Measurements from ENCODE around the gene PLPP2. TPM values are rescaled to one million over a fixed set of nuclear protein-coding genes. Genes with fewer than 3 reads are reported as not detected.

The PLPP2 gene
- total RNA-seq (2012; rRNA removed) (2.3 and 2.8 TPM in 2 replicates), polyA plus RNA-seq (2012; rRNA removed) (4.0 and 4.2 TPM in 2 replicates), Bru-seq, nascent RNA (percentile 30 among the genes with signal in this experiment), BruChase-seq, experiment 1, labeled RNA remaining after a 6-hour chase (percentile 33 among the genes with signal in this experiment), BruChase-seq, experiment 2, labeled RNA remaining after a 2-hour chase (percentile 31 among the genes with signal in this experiment)
- polyA plus RNA-seq (2012; cell fraction: cytosol; rRNA removed): 7.1 and 9.3 TPM in 2 replicates
- 6.3 and 9.7 TPM in 2 replicates for polyA plus RNA-seq (2012; cell fraction: nucleus; rRNA removed; ENCODE audit: low replicate concordance)
- long read RNA-seq, full-length matches to known transcripts: 2 of 2 reads
- long read RNA-seq, partial matches to known transcripts: 0 of 2 reads
- long read RNA-seq, other reads (novel, unspliced or antisense): 0 of 2 reads

GRCh38 chr19:291006-291521 lies at the start of gene PLPP2:
Gene PLPP2 (minus strand): TSS chr19:291403. CDS start chr19:291336, 67 bp downstream.
- DNase-seq (no peak), ATAC-seq (ENCODE audit: low read depth) (no peak; the same call in 1 of the 2 replicates)
- Histone ChIP-seq H2BK5ac (ENCODE audit: low read depth, low read length, poor library complexity, severe bottlenecking) (no peak within 1 kb of the TSS), H3K23ac (ENCODE audit: low read depth, low read length) (no peak within 1 kb of the TSS; the same call in 1 of the 2 replicates), H2AFZ (replicated peaks; ENCODE audit: low read length, poor library complexity) (peak within 1 kb of the TSS; percentile 88), H3K4me3 (ENCODE audit: insufficient read depth, low read depth, low read length) (peak within 1 kb of the TSS; percentile 59), H3K27ac (ENCODE audit: insufficient read depth, low read length) (no peak within 1 kb of the TSS), H4K91ac (ENCODE audit: insufficient read depth, low read depth, low read length) (no peak within 1 kb of the TSS), H4K5ac (ENCODE audit: low read depth, low read length) (no peak within 1 kb of the TSS), H3K9me1 (ENCODE audit: insufficient read depth, low read length) (no peaks in the 10 kb centered on the region), H3K56ac (ENCODE audit: extremely low read depth, insufficient read depth, low read length) (no peak within 1 kb of the TSS), H3K9ac (ENCODE audit: low read depth, low read length) (no peak within 1 kb of the TSS), H3K14ac (replicated peaks; ENCODE audit: low read depth, low read length) (no peak within 1 kb of the TSS), H2BK20ac (ENCODE audit: low read depth, low read length) (no peak within 1 kb of the TSS), H3K4me1 (ENCODE audit: control insufficient read depth, insufficient read depth, low read length) (peaks cover 6% of the 10 kb centered on the region; the same call in 1 of the 2 replicates), H3K9me3 (ENCODE audit: control insufficient read depth, insufficient read depth, low read length) (no peaks in the 10 kb centered on the region), H4K20me1 (ENCODE audit: insufficient read depth, low read length) (peaks cover 4% of the 10 kb centered on the region; the same call in 1 of the 2 replicates), H3K36me3 (ENCODE audit: control insufficient read depth, insufficient read depth, low read length) (no peaks in the 10 kb centered on the region), H3K18ac (ENCODE audit: low read depth, low read length) (no peak within 1 kb of the TSS), H2BK15ac (ENCODE audit: low read depth, low read length) (no peak within 1 kb of the TSS), H2AK5ac (ENCODE audit: low read depth, low read length) (no peak within 1 kb of the TSS), H4K8ac (ENCODE audit: low read depth in 2 of 2, low read length in 2 of 2) (no peak within 1 kb of the TSS), H3K4me2 (ENCODE audit: low read depth, low read length) (peak within 1 kb of the TSS; percentile 69), H2AK9ac (replicated peaks; ENCODE audit: low read depth, low read length, poor library complexity) (peak within 1 kb of the TSS; percentile 68), H3K27me3 (ENCODE audit: control insufficient read depth, insufficient read depth, low read length) (peaks cover 53% of the 10 kb centered on the region), H3K79me1 (ENCODE audit: low read depth in 1 of 2, low read length in 2 of 2) (no peaks in the 10 kb centered on the region), H2BK120ac (ENCODE audit: low read depth, low read length) (no peak within 1 kb of the TSS), H3K4ac (ENCODE audit: low read depth, low read length) (no peak within 1 kb of the TSS)
- in situ Hi-C loops (cut with MboI; ENCODE audit: low sequenced_read_pairs) (no loop called here), dilution Hi-C loops (cut with HindIII; ENCODE audit: low sequenced_read_pairs, unreplicated experiment) (no loop called here), intact Hi-C loops (cut with micrococcal nuclease) (no loop called here)
- BruUV-seq (replicated peaks): no TSS peak
- ChIA-PET POLR2A (ENCODE audit: unreplicated experiment) (no interaction called here), CTCF (no interaction called here)
- TF ChIP-seq RFX5 (IDR thresholded peaks at IDR 0.05; ENCODE audit: low read depth, low read length) (no peak), MAZ (IDR thresholded peaks at IDR 0.05; ENCODE audit: borderline replicate concordance, low read depth, low read length) (no peak), MAFK (IDR thresholded peaks at IDR 0.05; ENCODE audit: low read depth, low read length) (no peak), FOS (IDR thresholded peaks at IDR 0.05; ENCODE audit: low read depth, low read length) (no peak), CHD1 (IDR thresholded peaks at IDR 0.05; ENCODE audit: low read depth, low read length) (no peak), CEBPB (IDR thresholded peaks at IDR 0.05; ENCODE audit: low read depth, low read length) (no peak), BHLHE40 (IDR thresholded peaks at IDR 0.05; ENCODE audit: low read depth, low read length) (no peak)
- TF ChIP-seq, protein P1, sequence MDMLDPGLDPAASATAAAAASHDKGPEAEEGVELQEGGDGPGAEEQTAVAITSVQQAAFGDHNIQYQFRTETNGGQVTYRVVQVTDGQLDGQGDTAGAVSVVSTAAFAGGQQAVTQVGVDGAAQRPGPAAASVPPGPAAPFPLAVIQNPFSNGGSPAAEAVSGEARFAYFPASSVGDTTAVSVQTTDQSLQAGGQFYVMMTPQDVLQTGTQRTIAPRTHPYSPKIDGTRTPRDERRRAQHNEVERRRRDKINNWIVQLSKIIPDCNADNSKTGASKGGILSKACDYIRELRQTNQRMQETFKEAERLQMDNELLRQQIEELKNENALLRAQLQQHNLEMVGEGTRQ (IDR thresholded peaks at IDR 0.05; ENCODE audit: low read depth, low read length): peak; percentile 49; the same call in 1 of the 2 replicates
- WGBS, 2 experiments (ENCODE audit: extremely low coverage in 2 of 2, insufficient read length in 1 of 2): 0% methylated on average over 1 of the region's 60 CpGs; no CpG with 5 or more reads in 1 of the 2 experiments

All from IMR-90 (cell line).